ENCODE data around the gene CPXM1.

CPXM1 gene

DNA sequence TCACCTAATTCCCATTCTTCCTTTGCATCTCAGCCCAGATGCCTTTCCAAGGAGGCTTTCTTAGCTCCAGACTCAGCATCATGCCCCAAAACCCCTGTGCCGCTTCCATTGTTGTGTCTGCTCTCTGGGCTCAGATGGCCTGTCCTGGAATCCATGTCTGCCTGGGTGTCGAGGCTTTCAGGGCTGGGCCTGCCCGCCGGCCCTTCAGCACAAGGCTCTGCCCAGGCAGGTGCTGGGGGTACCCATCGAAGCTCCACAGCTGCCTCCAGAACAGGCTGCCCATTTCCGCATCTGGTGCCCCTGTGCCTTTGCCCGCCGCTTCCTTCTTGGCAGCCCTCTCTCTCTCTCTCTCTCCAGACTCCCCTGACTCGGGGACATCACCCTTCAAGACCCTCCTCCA is 1.2 kb downstream of the CPXM1 start:
- TF ChIP-seq, protein P1, sequence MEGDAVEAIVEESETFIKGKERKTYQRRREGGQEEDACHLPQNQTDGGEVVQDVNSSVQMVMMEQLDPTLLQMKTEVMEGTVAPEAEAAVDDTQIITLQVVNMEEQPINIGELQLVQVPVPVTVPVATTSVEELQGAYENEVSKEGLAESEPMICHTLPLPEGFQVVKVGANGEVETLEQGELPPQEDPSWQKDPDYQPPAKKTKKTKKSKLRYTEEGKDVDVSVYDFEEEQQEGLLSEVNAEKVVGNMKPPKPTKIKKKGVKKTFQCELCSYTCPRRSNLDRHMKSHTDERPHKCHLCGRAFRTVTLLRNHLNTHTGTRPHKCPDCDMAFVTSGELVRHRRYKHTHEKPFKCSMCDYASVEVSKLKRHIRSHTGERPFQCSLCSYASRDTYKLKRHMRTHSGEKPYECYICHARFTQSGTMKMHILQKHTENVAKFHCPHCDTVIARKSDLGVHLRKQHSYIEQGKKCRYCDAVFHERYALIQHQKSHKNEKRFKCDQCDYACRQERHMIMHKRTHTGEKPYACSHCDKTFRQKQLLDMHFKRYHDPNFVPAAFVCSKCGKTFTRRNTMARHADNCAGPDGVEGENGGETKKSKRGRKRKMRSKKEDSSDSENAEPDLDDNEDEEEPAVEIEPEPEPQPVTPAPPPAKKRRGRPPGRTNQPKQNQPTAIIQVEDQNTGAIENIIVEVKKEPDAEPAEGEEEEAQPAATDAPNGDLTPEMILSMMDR (IDR thresholded peaks at IDR 0.05; ENCODE audit: insufficient read depth, low read length, missing control alignments) = no peak
- ChIA-PET CTCF (interaction anchor here (0.8 to 0.9 kb wide), 2 partner anchors 9 to 46 kb away, joined by 3 read pairs; no protein-coding TSS in a partner anchor), POLR2A (interaction anchor here (0.7 kb wide), 1 partner anchor 15 kb away, joined by 3 read pairs; no protein-coding TSS in a partner anchor)
- no peak for DNase-seq (ENCODE audit: low read depth, low spot score)
- peak overlapping the region; percentile 60 for H3K4me3 ChIP-seq (ENCODE audit: low read depth, low read length)

- CTCF ChIA-PET = interaction anchor here (0.8 to 0.9 kb wide), 2 partner anchors 9 to 46 kb away, joined by 3 read pairs; no protein-coding TSS in a partner anchor
- DNase-seq (ENCODE audit: low read depth, low spot score) = no peak
- POLR2A ChIA-PET = interaction anchor here (0.7 kb wide), 1 partner anchor 16 kb away, joined by 3 read pairs; no protein-coding TSS in a partner anchor
- TF ChIP-seq, protein P1 (IDR thresholded peaks at IDR 0.05; ENCODE audit: insufficient read depth, low read length, missing control alignments) = no peak
- H3K4me3 ChIP-seq (ENCODE audit: low read depth, low read length) = no peak overlapping the region
Observed at GRCh38 chr20:2798814-2799213, 1.6 kb downstream of the CPXM1 start.

- CTCF ChIA-PET = no interaction called here
- TF ChIP-seq, protein P1 (IDR thresholded peaks at IDR 0.05; ENCODE audit: insufficient read depth, low read length, missing control alignments) = no peak
- POLR2A ChIA-PET = no interaction called here
- H3K4me3 ChIP-seq (ENCODE audit: low read depth, low read length) = no peak overlapping the region
- DNase-seq (ENCODE audit: low read depth, low spot score) = no peak
Observed at GRCh38 chr20:2798095-2798805, 2.2 kb downstream of the CPXM1 start.

- no peak for DNase-seq (ENCODE audit: low read depth, low spot score)
- H3K4me3 ChIP-seq (ENCODE audit: low read depth, low read length) = no peak overlapping the region
- CTCF ChIA-PET = no interaction called here
- POLR2A ChIA-PET = no interaction called here
- TF ChIP-seq, protein P1 (IDR thresholded peaks at IDR 0.05; ENCODE audit: insufficient read depth, low read length, missing control alignments) = no peak
Observed at GRCh38 chr20:2797136-2797983, 3.1 kb downstream of the CPXM1 start.

DNA sequence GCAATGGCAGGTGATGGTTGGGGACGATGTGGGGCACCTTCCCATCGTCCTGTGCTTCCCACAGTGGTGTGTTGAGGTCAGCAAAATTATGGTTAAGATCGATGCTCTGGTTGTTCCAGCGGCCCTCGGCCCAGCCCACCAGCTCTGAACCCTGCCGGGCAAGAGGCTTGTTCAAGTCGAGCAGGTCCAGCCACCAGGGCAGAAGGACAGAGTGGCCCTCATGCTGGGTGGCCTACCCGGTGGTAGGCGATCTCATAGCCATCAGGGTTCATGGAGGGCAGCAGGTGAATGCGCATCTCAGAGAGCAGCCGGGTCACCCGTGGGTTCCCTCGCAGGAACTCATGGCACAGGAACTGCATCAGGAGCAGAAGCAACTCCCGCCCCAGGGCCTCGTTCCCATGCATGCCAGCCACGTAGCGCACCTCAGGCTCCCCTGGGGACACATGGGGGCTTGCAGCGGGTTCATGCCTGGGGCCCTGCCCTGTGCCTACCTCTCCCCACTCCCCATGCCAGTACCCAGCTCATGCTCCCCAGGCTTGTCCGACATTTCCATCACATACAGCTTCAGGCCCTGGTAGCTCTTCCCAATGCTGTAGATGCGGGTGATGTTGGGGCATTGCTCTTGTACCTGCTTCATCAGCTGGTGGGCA is 4.3 kb downstream of the CPXM1 start:
- CTCF ChIA-PET = no interaction called here
- DNase-seq (ENCODE audit: low read depth, low spot score) = no peak
- no peak overlapping the region for H3K4me3 ChIP-seq (ENCODE audit: low read depth, low read length)
- TF ChIP-seq, protein P1 (IDR thresholded peaks at IDR 0.05; ENCODE audit: insufficient read depth, low read length, missing control alignments) = no peak
- POLR2A ChIA-PET = no interaction called here
